Neural cell (in vitro differentiated cells): ENCODE measurements around the gene PHOSPHO2. TPM values are rescaled to one million over a fixed set of nuclear protein-coding genes. Genes with fewer than 3 reads are reported as not detected.

Source experiments
- H2AFZ ChIP-seq: fragments of 200-600, 300-800 bp; sonication (generic), shearing (Covaris generic); 2 replicates; pipeline ENCODE4 v1.6.0; 2014; ENCODE audit warnings: low read depth, mild to moderate bottlenecking, antibody characterized with exemption, low read length, moderate library complexity
- H3F3A ChIP-seq: fragments of 200-600 bp; shearing (Covaris generic); 2 replicates; pipeline ENCODE4 v1.6.1; 2016; ENCODE audit warnings: mild to moderate bottlenecking, moderate library complexity, mixed read lengths, antibody characterized with exemption, low read length; ENCODE audit not compliant: insufficient read depth, poor library complexity, severe bottlenecking
- H3K27ac ChIP-seq: fragments of 200-600, 300-800 bp; sonication (generic), shearing (Covaris generic); 2 replicates; pipeline ENCODE4 v1.5.1; 2014; ENCODE audit warnings: mild to moderate bottlenecking, low read length, moderate library complexity
- H3K27me3 ChIP-seq: fragments of 300-800, 200-600 bp; sonication (generic), shearing (Covaris generic); 2 replicates; pipeline ENCODE4 v1.6.0; 2014; ENCODE audit warnings: mild to moderate bottlenecking, low read depth, low read length, moderate library complexity; ENCODE audit not compliant: insufficient read depth
- H3K36me3 ChIP-seq: fragments of 300-800, 200-600 bp; sonication (generic), shearing (Covaris generic); 2 replicates; pipeline ENCODE4 v1.5.1; 2014; ENCODE audit warnings: mild to moderate bottlenecking, antibody characterized with exemption, low read length, moderate library complexity; ENCODE audit not compliant: insufficient read depth
- H3K4me2 ChIP-seq: fragments of 300-800, 200-600 bp; sonication (generic), shearing (Covaris generic); 2 replicates; pipeline ENCODE4 v1.6.0; 2014; ENCODE audit warnings: mild to moderate bottlenecking, low read length
- H3K4me3 ChIP-seq: fragments of 300-800, 200-600 bp; sonication (generic), shearing (Covaris generic); 2 replicates; pipeline ENCODE4 v1.5.1; 2014; ENCODE audit warnings: mild to moderate bottlenecking, low read length, moderate library complexity
- H3K79me2 ChIP-seq: fragments of 200-600 bp; shearing (Covaris generic); replicated peaks from 2 replicates; pipeline ENCODE4 v1.6.0; 2014; ENCODE audit warnings: mild to moderate bottlenecking, low read length, moderate library complexity; ENCODE audit not compliant: insufficient read depth
- H3K9ac ChIP-seq: fragments of 300-800, 200-600 bp; sonication (generic), shearing (Covaris generic); 2 replicates; pipeline ENCODE4 v1.6.1; 2016; ENCODE audit warnings: mild to moderate bottlenecking, low read length, mixed read lengths
- H3K9me2 ChIP-seq: fragments of 200-600 bp; shearing (Covaris generic); 2 replicates; pipeline ENCODE4 v1.6.1; 2016; ENCODE audit warnings: mild to moderate bottlenecking, low read length, mixed read lengths; ENCODE audit not compliant: insufficient read depth
- H3K9me3 ChIP-seq: fragments of 200-600, 300-800 bp; sonication (generic), shearing (Covaris generic); 2 replicates; pipeline ENCODE4 v1.6.1; 2016; ENCODE audit warnings: mild to moderate bottlenecking, mixed run types, low read length, moderate library complexity, mixed read lengths
- H4K20me1 ChIP-seq: fragments of 200-600 bp; shearing (Covaris generic); 2 replicates; pipeline ENCODE4 v1.6.1; 2016; ENCODE audit warnings: mild to moderate bottlenecking, mixed run types; ENCODE audit not compliant: insufficient read depth
- CTCF ChIP-seq: fragments of 450-650 bp; IDR thresholded peaks from 2 replicates; pipeline ENCODE4 v1.5.1; 2014; ENCODE audit warnings: antibody characterized with exemption, mild to moderate bottlenecking, moderate library complexity; ENCODE audit not compliant: poor library complexity, severe bottlenecking
- EP300 ChIP-seq: fragments of 450-650 bp; conservative IDR thresholded peaks from 2 replicates; pipeline ENCODE4 v1.6.1; 2014; ENCODE audit warnings: antibody characterized with exemption, mild to moderate bottlenecking, moderate library complexity; ENCODE audit not compliant: poor library complexity, severe bottlenecking
- EZH2 ChIP-seq: fragments of 200-600, 300-800 bp; shearing (Covaris generic), sonication (generic); IDR thresholded peaks from 2 replicates; pipeline ENCODE4 v1.6.1; 2014; ENCODE audit warnings: antibody characterized with exemption, low read length, borderline replicate concordance, mild to moderate bottlenecking; ENCODE audit not compliant: insufficient read depth, poor library complexity, severe bottlenecking
- MXI1 ChIP-seq: fragments of 450-650 bp; conservative IDR thresholded peaks from 2 replicates; pipeline ENCODE4 v1.6.1; 2014; ENCODE audit warnings: antibody characterized with exemption, mild to moderate bottlenecking; ENCODE audit not compliant: poor library complexity, severe bottlenecking
- POLR2AphosphoS5 ChIP-seq: IDR thresholded peaks from 2 replicates; pipeline ENCODE4 v1.6.1; 2012
- RAD21 ChIP-seq: fragments of 450-650 bp; conservative IDR thresholded peaks from 2 replicates; pipeline ENCODE4 v1.6.1; 2014; ENCODE audit warnings: antibody characterized with exemption, mild to moderate bottlenecking, moderate library complexity
- REST ChIP-seq: IDR thresholded peaks from 2 replicates; pipeline ENCODE4 v1.6.1; 2012; ENCODE audit warnings: borderline replicate concordance
- SMC3 ChIP-seq: fragments of 450-650 bp; conservative IDR thresholded peaks from 2 replicates; pipeline ENCODE4 v1.6.1; 2014; ENCODE audit warnings: antibody characterized with exemption, mild to moderate bottlenecking, moderate library complexity; ENCODE audit not compliant: poor library complexity
- TAF1 ChIP-seq: IDR thresholded peaks from 2 replicates; pipeline ENCODE4 v1.6.1; 2012; ENCODE audit warnings: low read depth
- polyA plus RNA-seq: library from polyadenylated mRNA; depleted of rRNA; stranded (reverse); fragments of >200 nt; gene quantifications from 2 replicates; pipeline ENCODE4 v1.2.3, GENCODE V29; 2014

Gene PHOSPHO2
- polyA plus RNA-seq, 1 donor from 2014 or later, result 25.4 TPM

- H3K27me3 ChIP-seq, result no peaks in the 10 kb centered on the region
- no peaks in the 10 kb centered on the region for H3K9me2 ChIP-seq
- no peaks in the 10 kb centered on the region for H3K79me2 ChIP-seq
- no peak overlapping the region for H2AFZ ChIP-seq
- no peak overlapping the region for H3K4me2 ChIP-seq
- TF ChIP-seq TAF1 (no peak), CTCF (no peak), SMC3 (no peak), EP300 (no peak), EZH2 (no peak), RAD21 (no peak), REST (no peak), MXI1 (no peak), POLR2AphosphoS5 (no peak)
- no peaks in the 10 kb centered on the region for H4K20me1 ChIP-seq
- H3K9me3 ChIP-seq, result no peaks in the 10 kb centered on the region
- H3K36me3 ChIP-seq, result no peaks in the 10 kb centered on the region
- H3K9ac ChIP-seq, result no peak overlapping the region
- H3K27ac ChIP-seq, result no peak overlapping the region
- no peak overlapping the region for H3K4me3 ChIP-seq
- H3F3A ChIP-seq, result no peaks in the 10 kb centered on the region
Measured at GRCh38 chr2:169673921-169674320, 20.3 kb upstream of the PHOSPHO2 start.

- Histone ChIP-seq H3K27ac (no peak overlapping the region), H3K4me2 (no peak overlapping the region), H3K9me3 (no peaks in the 10 kb centered on the region), H3K36me3 (no peaks in the 10 kb centered on the region), H3K4me3 (no peak overlapping the region), H3K79me2 (no peaks in the 10 kb centered on the region), H3K27me3 (no peaks in the 10 kb centered on the region), H3K9ac (no peak overlapping the region), H2AFZ (no peak overlapping the region), H4K20me1 (no peaks in the 10 kb centered on the region), H3K9me2 (no peaks in the 10 kb centered on the region), H3F3A (no peaks in the 10 kb centered on the region)
- TF ChIP-seq RAD21 (no peak), EP300 (no peak), CTCF (no peak), REST (no peak)
Measured at GRCh38 chr2:169676357-169676756, 17.9 kb upstream of the PHOSPHO2 start.
